Heart right ventricle (tissue), 16 donors: ENCODE measurements around the gene MVD. TPM values are rescaled to one million over a fixed set of nuclear protein-coding genes. Genes with fewer than 3 reads are reported as not detected.
A peak's percentile ranks its signal among the peaks of the same experiment; 100 is the strongest.

Experiments
- ATAC-seq, 8 donors: fragments of 200-7000 bp; cut with Tn5 transposase; one replicate each; pipeline ENCODE4 v1.9.1; 2020; ENCODE audit warnings: mild to moderate bottlenecking in 8 of 8, moderate library complexity in 8 of 8, moderate number of reproducible peaks in 1 of 8
- DNase-seq, 2 donors: peaks; one replicate each; pipeline ENCODE4 v3.0.0-alpha.2; 2020
- H3K27ac ChIP-seq, 10 donors: fragments of 200-600 bp; sonication (generic) in 2 of 10; one replicate each; pipeline versions ENCODE4 v1.5.0 to v1.8.0; 2020 to 2022; ENCODE audit warnings: mild to moderate bottlenecking in 3 of 10
- H3K27me3 ChIP-seq, 7 donors: fragments of 200-600 bp; one replicate each; pipeline ENCODE4 v1.8.0; 2021 to 2022; ENCODE audit warnings: mild to moderate bottlenecking in 2 of 7
- H3K36me3 ChIP-seq, 9 donors: fragments of 200-600 bp; sonication (generic) in 1 of 9; one replicate each; pipeline versions ENCODE4 v1.5.0 to v1.8.0; 2020 to 2022; ENCODE audit warnings: mild to moderate bottlenecking in 2 of 9
- H3K4me1 ChIP-seq, 9 donors: fragments of 200-600 bp; sonication (generic) in 1 of 9; one replicate each; pipeline versions ENCODE4 v1.5.0 to v1.8.0; 2020 to 2022; ENCODE audit warnings: mild to moderate bottlenecking in 4 of 9
- H3K4me3 ChIP-seq, 10 donors: fragments of 200-600 bp; sonication (generic) in 2 of 10; one replicate each; pipeline versions ENCODE4 v1.5.0 to v1.8.0; 2020 to 2022; ENCODE audit warnings: mild to moderate bottlenecking in 7 of 10, moderate library complexity in 2 of 10
- H3K9me3 ChIP-seq, 11 donors: fragments of 200-600 bp in 10 of 11; sonication (generic) in 2 of 11; one replicate each; pipeline versions ENCODE4 v1.5.0 to v1.8.0; 2013 to 2022; ENCODE audit warnings: mild to moderate bottlenecking in 2 of 11, control low read depth in 1 of 11, moderate library complexity in 1 of 11
- WGBS, 2 donors: extraction: QIAGEN DNeasy Blood & Tissue Kit; methylation state at CpG; one replicate each; pipeline ENCODE4 v1.1.7; 2013; ENCODE audit warnings: inconsistent platforms in 1 of 2; 5-methylcytosine and 5-hydroxymethylcytosine counted together
- intact Hi-C, 10 donors: fragments of 100-400 bp; cut with DNase I; formaldehyde crosslinking; loops; one replicate each; pipeline versions ENCODE4 v1.11.1 to v1.14.2; 2022
- polyA plus RNA-seq, 2 donors: library from polyadenylated mRNA; stranded (reverse); fragments of 200-250 nt; gene quantifications; one replicate each; pipeline ENCODE4 v1.2.3, GENCODE V29; 2013
- total RNA-seq, 10 donors: library from RNA; stranded (reverse); fragmentation: NEBNext Ultra II Directional in 3 of 10; extraction: Animal tissue kit (Norgen Biotek cat#: 25700) in 3 of 10; gene quantifications; one replicate each; pipeline versions ENCODE4 v1.2.1 to v1.2.4, GENCODE V29; 2021 to 2023
- TF ChIP-seq, protein P1 (sequence below), 9 donors: fragments of 200-600 bp; sonication (generic) in 2 of 9; IDR thresholded peaks; one replicate each; pipeline versions ENCODE4 v1.5.0 to v1.8.0; 2021 to 2022; ENCODE audit warnings: antibody characterized with exemption in 9 of 9, mild to moderate bottlenecking in 5 of 9, moderate library complexity in 1 of 9
- donor health status: Arrhythmogenic right ventricular cardiomyopathy.
- donor health status: ischemic (EF 13 %, LVEDD 7.1; RV severe dilation, severe dysfunction).
- donor health status: healthy with polysubstance abuse.
- donor health status: DM: no; HTN: yes; CAD: no.
- donor health status: DM: no; HTN: no; CAD: no.
- donor health status: ischemic (EF 25% LVEDD 6.9; RV normal size, moderate dysfunction).
- donor health status: ischemic (EF 25% LVEDD 5.7; RV mildly dilated, moderate dysfunction).
- donor health status: healthy.
- donor health status: DM: yes; HTN: yes; CAD: no.
- donor health status: Ischemic cardiomyopathy.
- donor health status: ischemic (EF 35%, LVEDD 5.7; RV mildly dilated, moderate dysfunction).
- donor health status: nonischemic (EF 11% LVEDD 7.7; RV severe dilation, severe dysfunction).
- donor health status: DM: yes; HTN: yes; CAD: no.
- donor health status: PGD.
- donor health status: ischemic (EF 29% LVEDD 5.4; RV normal size, mild dysfunction).
- donor health status: nonischemic (EF 23%, LVEDD 6.1; RV moderate dilation, normal function).

Gene MVD
- total and polyA plus RNA-seq, 12 donors = 15.5 to 36.3 (median 22.2) TPM

DNA sequence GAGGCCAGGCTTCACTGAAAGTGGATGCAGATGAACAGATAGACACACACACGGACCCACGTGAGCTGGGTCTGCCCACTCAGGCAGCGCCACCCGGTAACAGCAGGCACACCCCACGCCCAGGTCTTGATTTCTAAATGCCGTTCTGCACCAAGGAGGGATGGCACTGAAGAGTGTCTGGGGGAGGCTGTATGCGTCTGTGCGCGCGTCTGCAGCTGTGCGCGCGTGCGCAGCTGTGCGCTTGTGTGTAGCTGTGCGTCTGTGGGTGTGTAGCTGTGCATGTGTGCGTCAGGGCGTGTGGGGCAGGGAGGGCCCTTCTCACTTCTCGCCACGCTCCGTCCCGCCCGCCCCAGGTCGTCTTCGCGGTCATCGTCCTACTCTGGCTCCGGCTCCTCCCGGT is 40.0 kb downstream of the MVD start:
- 97 to 99% methylated on average over 29 of the region's 29 CpGs for WGBS, 2 donors
- H3K27ac ChIP-seq = no peak overlapping the region
- ATAC-seq = no peak
- intact Hi-C loops = no loop called here
- no peak overlapping the region for H3K4me3 ChIP-seq
- DNase-seq = no peak
- TF ChIP-seq, protein P1, sequence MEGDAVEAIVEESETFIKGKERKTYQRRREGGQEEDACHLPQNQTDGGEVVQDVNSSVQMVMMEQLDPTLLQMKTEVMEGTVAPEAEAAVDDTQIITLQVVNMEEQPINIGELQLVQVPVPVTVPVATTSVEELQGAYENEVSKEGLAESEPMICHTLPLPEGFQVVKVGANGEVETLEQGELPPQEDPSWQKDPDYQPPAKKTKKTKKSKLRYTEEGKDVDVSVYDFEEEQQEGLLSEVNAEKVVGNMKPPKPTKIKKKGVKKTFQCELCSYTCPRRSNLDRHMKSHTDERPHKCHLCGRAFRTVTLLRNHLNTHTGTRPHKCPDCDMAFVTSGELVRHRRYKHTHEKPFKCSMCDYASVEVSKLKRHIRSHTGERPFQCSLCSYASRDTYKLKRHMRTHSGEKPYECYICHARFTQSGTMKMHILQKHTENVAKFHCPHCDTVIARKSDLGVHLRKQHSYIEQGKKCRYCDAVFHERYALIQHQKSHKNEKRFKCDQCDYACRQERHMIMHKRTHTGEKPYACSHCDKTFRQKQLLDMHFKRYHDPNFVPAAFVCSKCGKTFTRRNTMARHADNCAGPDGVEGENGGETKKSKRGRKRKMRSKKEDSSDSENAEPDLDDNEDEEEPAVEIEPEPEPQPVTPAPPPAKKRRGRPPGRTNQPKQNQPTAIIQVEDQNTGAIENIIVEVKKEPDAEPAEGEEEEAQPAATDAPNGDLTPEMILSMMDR (IDR thresholded peaks at IDR 0.05) = no peak
- H3K9me3 ChIP-seq = no peaks in the 10 kb centered on the region
- peaks cover 8 to 91% (median 34%) of the 10 kb centered on the region in 9 donors for H3K36me3 ChIP-seq
- no peaks in the 10 kb centered on the region for H3K27me3 ChIP-seq
- H3K4me1 ChIP-seq = peaks cover 0 to 22% (median 12%) of the 10 kb centered on the region in 9 donors

DNA sequence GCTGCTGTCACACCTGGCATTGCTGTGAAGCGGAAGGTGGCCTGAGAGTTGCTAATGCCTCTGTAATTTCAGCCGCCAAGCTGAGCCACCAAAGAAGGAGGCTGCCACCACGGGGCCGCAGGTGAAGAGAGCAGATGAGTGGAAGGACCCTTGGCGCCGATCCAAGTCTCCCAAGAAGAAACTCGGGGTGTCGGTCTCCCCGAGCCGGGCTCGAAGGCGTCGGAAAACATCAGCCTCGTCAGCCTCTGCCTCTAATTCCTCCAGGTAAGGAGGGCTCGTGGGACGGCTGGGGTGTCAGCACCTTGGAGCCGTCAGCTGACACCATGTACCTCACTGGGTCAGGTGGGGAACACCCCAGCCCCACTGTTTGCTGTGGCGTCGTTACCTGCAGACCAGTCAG is 40.8 kb downstream of the MVD start:
- DNase-seq = no peak
- no peaks in the 10 kb centered on the region for H3K27me3 ChIP-seq
- TF ChIP-seq, protein P1 (IDR thresholded peaks at IDR 0.05) = no peak
- no peak overlapping the region for H3K4me3 ChIP-seq
- H3K27ac ChIP-seq = no peak overlapping the region
- H3K9me3 ChIP-seq = no peaks in the 10 kb centered on the region
- H3K4me1 ChIP-seq = peaks cover 0 to 22% (median 12%) of the 10 kb centered on the region in 9 donors
- 93 to 97% methylated on average over 19 of the region's 19 CpGs for WGBS, 2 donors
- H3K36me3 ChIP-seq = peaks cover 8 to 91% (median 34%) of the 10 kb centered on the region in 9 donors
- intact Hi-C loops = no loop called here
- no peak for ATAC-seq

DNA sequence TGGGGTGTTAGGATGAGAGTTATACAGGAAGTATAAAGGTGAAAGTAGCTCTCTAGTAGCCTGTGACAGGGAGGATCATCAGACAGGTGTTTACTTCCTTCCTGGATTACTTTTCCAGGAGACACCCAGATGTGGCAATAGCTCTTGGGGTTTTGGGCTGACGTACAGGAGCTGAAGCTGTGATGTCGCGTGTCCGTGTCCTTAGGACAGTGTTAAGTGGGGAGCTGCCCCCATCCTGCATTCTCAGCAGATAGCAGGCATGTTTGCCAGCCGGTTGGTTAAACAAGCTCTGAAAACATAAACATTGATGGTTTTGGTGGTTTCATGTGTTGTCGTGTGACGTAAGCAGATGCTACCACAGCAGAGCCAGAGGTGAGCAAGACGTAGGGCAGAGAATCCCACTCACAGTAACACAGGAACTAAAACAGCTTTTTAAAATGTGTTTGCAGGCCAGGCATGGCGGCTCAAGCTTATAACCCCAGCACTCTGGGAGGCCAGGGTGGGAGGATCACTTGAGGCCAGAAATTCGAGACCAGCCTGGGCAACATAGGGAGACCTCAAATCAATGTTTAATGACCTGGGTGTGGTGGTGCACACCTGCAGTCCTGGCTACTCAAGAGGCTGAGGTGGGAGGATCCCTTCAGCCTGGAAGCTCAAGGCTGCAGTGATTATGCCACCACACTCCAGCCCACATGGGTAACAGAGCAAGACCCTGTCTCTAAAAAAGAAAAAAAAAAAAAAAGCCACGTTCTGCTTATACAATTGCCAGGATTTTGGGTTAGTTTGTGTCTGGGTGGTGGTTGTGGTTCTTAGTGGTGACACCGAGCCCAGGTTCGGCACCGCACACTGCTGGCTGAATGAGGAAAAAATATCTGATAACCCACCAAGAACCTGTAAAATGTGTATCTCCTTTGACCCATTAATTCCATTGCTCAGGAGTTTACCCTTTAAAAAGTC is 42.8 kb downstream of the MVD start:
- ATAC-seq (peak in 2 of 8 donors; percentile 23 to 30), DNase-seq (no peak)
- TF ChIP-seq, protein P1 (IDR thresholded peaks at IDR 0.05) = no peak
- H3K4me1 ChIP-seq = peaks cover 3 to 34% (median 23%) of the 10 kb centered on the region in 9 donors
- H3K4me3 ChIP-seq = no peak overlapping the region
- H3K36me3 ChIP-seq = peaks cover 8 to 83% (median 29%) of the 10 kb centered on the region in 9 donors
- intact Hi-C loops = no loop called here
- WGBS, 2 donors = 95 to 96% methylated on average over 14 of the region's 14 CpGs
- no peaks in the 10 kb centered on the region for H3K9me3 ChIP-seq
- H3K27me3 ChIP-seq = no peaks in the 10 kb centered on the region
- H3K27ac ChIP-seq = peak overlapping the region in 1 of 10 donors; percentile 82

DNA sequence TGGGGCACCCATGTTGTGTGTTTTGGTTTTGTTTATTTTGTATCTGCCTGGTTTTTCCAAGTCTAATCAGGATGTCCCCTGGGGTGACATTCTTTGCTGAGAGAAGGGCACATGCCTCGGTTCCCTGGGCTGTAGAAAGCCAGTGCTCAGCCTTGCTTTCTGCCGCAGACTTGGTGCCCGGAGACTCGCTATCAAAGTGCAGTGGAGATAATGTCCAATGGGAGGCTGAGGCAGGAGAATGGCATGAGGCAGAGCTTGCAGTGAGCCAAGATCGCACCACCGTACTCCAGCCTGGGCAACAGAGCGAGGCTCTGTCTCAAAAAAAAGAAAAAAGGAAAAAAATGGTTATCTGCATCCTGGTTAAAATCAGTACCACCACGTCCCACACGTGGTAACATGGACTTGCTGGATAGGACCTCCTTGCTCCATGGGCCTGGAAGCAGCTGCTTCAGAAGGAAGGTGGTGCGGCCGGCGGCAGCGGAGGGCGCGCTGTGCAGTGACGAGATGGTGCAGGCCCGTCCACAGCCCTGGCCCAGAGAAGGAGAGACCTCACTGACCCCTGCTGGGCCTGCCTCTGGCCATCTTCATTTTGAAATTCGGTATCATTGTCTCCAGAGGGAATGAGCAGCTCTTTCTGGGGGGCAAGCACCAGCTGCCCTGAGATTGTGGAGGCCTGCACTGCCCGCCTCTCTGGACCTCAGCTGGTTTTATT is 43.8 kb downstream of the MVD start:
- peaks cover 3 to 40% (median 23%) of the 10 kb centered on the region in 9 donors for H3K4me1 ChIP-seq
- no peaks in the 10 kb centered on the region for H3K27me3 ChIP-seq
- peak overlapping the region in 9 of 10 donors; percentile 3 to 82 (median 32) for H3K27ac ChIP-seq
- ATAC-seq (peak in 7 of 8 donors; percentile 5 to 57 (median 37)), DNase-seq (no peak)
- H3K36me3 ChIP-seq = peaks cover 4 to 78% (median 22%) of the 10 kb centered on the region in 9 donors
- TF ChIP-seq, protein P1 (IDR thresholded peaks at IDR 0.05) = no peak
- H3K9me3 ChIP-seq = no peaks in the 10 kb centered on the region
- 79 to 82% methylated on average over 19 of the region's 19 CpGs for WGBS, 2 donors
- intact Hi-C loops = no loop called here
- H3K4me3 ChIP-seq = no peak overlapping the region
